ENCODE data around the gene GOT1.

The GOT1 gene

GRCh38 chr10:99433378-99434020 lies 3.1 kb upstream of the GOT1 start:
- DNase-seq (ENCODE audit: low read depth in 2 of 2), result no peak

DNA sequence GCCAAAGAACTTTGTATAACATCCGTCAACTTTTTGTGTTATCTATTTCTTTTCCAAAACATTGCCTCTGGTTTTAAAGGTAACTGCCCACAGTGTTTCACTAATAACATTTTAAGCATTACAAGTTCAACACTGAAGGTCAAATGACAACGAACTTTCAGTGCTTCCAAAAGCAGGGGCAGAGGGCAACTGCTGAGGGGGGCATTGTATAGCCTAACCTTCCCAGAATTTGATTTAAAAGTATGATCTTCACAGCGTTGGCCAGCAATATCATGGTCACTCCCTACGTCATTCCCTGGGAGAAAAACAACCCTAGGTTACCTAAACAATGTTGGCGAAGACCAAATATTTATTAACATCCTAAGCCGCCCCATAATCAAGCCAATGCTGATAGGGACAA lies 2.5 kb upstream of the GOT1 start:
- no peak for DNase-seq (ENCODE audit: low read depth in 2 of 2)

DNA sequence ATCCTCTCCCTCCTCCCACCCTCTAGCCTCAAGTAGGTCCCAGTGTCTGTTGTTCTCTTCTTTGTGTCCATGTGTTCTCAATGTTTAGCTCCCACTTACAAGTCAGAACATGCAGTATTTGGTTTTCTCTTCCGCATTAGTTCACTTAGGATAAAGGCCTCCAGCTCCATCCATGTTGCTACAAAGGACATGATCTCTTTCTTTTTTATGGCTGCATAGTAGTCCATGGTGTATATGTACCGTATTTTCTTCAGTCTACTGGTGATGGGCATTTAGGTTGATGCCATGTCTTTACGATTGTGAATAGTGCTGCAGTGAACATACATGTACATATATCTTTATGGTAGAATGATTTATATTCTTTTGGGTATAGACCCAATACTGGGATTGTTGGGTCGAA lies 1.6 kb upstream of the GOT1 start:
- no peak for DNase-seq (ENCODE audit: low read depth in 2 of 2)

DNA sequence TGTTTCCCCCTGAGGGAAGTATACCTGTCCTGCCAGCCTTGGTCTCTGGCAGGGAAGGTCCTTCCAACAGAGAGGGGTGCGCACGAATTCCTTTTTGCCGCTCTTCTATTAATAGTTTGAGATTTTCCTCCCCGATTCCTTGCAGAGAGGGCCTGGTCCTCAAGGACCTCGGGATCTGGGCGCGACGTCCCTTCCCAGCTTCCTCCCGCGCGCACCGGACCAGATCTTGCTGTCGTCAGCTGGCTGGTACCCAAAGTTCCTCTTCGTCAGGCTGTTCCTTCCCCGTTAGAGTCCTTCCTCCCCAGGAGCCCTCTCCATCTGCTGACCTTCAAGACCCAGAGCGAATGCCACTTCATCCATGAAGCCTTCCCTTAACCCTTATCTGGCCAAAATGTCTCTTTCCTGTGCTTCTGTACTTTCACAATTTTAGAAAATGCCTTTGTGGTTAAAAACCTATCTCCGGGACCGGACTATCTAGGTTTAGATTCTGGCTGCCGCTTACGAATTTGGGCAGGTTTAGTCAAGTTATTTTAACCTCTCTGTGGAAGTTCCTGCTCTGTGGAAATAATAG lies 851 bp upstream of the GOT1 start:
- no peak for DNase-seq (ENCODE audit: low read depth in 2 of 2)

DNA sequence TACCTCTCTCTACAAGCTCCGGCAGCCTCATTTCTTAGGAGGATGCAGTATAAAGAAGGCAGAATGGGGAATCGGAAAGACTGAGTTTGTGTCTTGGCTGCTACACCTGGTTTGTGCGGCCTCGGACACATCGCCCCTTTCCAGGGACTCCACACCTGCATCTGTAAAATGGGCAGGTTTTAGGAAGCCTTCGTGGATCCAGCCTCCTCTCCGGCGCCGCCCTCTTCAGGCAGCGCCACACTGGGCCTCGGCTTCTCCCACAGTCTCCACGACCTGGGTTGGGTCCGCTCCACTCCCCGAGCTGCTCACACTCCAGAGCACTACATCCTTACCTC lies 341 bp downstream of the GOT1 start:
- no peak for DNase-seq (ENCODE audit: low read depth in 2 of 2)

- no peak for DNase-seq (ENCODE audit: low read depth in 2 of 2)
Measured at GRCh38 chr10:99429517-99430095, 818 bp downstream of the GOT1 start.

GRCh38 chr10:99427566-99428190 lies 2.7 kb downstream of the GOT1 start:
- no peak for DNase-seq (ENCODE audit: low read depth in 2 of 2)

GRCh38 chr10:99426689-99427088 lies 3.7 kb downstream of the GOT1 start:
- no peak for DNase-seq (ENCODE audit: low read depth in 2 of 2)

GRCh38 chr10:99425204-99425603 lies 5.2 kb downstream of the GOT1 start:
- DNase-seq (ENCODE audit: low read depth in 2 of 2), result no peak

DNA sequence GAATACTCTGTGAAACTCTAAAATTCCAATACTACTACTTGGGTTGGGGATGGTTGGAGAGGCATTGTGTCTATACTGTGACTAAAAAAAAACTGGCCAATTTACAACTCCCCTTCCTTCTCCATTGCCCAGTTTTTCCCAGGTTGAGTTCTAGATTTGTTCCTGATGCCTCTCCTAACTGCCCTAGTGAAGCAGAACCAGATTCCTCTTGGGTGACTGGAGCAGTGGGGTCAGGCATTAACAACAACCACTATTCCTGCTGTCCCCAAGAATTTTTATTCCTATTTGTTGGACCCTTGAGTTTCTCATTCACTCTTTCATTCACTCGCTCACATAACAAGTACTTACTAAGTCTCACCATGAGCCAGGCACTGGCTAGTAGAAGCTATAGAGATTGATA lies 5.8 kb downstream of the GOT1 start:
- DNase-seq (ENCODE audit: low read depth in 2 of 2), result no peak

DNA sequence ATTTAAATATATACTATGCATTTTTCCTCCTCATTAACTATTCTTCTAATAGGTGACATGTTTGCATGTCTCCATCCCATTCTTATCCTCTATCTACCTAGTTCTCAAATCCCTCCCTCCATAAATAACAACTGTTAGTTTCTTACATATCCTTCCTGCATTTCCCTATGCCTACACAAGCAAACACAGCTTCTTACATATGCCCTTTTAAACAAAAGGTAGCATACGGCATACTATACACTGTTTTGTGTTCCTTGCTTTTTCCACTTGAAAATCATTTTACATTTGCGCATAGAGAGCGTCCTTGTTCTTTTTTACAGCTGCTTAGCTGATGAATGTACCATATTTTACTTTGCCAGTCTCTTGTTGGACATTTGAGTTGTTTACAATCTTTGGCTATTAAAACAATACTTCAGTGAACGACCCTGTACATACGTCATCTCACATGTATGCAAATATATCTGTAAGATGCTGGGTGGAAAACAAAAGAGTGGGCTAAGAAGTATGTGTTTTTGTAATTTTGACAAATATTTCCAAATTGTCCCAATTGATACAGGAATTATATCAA lies 7.8 kb downstream of the GOT1 start:
- DNase-seq (ENCODE audit: low read depth in 2 of 2), result no peak

DNA sequence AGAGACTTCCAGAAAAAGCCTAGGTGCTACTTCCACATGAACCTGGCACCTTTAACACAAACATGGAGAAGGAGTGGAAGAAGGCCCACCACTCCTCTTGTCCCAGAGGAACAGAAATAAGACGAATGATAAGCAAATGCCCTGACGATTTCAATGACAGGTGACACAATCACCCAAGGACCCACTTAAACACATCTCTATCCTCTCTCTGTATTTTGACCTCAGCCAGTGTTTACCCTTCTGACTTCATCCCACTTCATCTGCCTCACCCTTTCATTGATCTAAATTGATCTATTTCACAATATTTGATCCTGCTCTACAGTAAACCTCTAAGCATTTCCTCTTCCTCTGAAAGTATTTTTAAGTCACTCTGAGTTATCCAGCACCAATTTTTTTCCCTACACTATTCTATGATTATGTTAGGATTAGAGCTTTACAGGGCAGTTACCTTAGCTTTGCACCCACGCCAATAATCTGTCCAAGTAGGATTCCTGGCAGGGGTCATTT lies 9.1 kb downstream of the GOT1 start:
- DNase-seq (ENCODE audit: low read depth in 2 of 2), result no peak

DNA sequence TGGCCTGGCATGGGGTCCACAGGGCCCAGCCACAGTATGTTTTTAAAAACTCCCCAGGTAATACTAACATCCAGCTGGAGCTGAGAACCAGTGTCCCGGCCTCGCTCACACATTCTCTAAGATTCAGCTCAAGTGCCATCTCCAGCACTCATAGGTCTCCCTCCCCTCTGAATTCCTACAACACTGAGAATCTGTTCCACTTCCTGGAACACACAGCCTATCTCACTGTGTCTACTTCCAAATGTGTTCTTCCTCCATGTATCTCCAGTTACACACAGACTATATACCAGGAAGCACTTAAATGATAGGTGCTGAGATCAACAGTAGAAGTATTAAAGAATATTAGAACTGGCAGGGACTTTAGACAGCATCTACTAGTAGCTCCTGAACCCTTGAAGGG lies 10.7 kb downstream of the GOT1 start:
- no peak for DNase-seq (ENCODE audit: low read depth in 2 of 2)

- no peak for DNase-seq (ENCODE audit: low read depth in 2 of 2)
Measured at GRCh38 chr10:99418910-99419624, 11.4 kb downstream of the GOT1 start.

GRCh38 chr10:99412099-99412498 lies 18.3 kb downstream of the GOT1 start:
- no peak for DNase-seq (ENCODE audit: low read depth in 2 of 2)

DNA sequence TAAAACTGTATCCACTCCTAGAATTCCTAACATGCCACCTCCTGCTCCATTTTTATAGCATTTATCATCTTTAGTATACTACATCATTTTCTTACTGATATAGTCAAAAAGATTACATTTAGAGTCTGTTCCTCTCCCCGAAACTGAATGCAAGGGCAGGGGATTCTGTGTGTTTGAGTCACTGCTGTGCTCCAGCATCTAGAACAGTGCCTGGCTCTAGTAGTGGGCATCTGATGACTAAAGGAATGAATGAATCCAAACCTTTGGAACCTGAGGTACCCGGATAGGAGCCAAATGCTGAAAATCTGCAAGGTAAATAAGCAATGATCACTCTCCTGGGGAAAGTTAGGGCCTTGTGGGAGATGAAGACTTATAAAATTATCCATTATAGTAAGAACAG lies 18.9 kb downstream of the GOT1 start:
- no peak for DNase-seq (ENCODE audit: low read depth in 2 of 2)

GRCh38 chr10:99410876-99411275 lies 19.5 kb downstream of the GOT1 start:
- DNase-seq (ENCODE audit: low read depth in 2 of 2), result no peak

GRCh38 chr10:99410146-99410545 lies 20.3 kb downstream of the GOT1 start:
- no peak for DNase-seq (ENCODE audit: low read depth in 2 of 2)

- no peak for DNase-seq (ENCODE audit: low read depth in 2 of 2)
Measured at GRCh38 chr10:99406149-99406548, 24.3 kb downstream of the GOT1 start.

DNA sequence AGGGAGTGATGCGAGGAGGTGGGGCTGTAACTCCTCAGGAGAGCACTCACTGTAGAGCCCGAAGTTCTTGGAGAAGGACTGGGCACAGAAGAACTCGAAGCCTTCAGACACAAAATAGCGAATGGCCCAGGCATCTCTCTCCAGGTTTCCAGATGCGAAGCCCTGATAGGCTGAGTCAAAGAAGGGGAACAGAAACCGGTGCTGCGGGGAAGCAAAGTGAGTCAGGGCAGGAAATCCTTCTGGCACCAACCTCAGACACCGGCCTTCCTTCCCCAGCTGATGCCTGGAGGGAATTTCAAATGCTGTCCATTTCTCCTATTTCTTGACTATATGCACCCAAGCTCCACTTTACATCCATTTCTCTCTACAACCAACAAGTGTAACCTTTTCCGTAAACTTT lies 26.8 kb downstream of the GOT1 start:
- DNase-seq (ENCODE audit: low read depth in 2 of 2), result no peak

- no peak for DNase-seq (ENCODE audit: low read depth in 2 of 2)
Measured at GRCh38 chr10:99399664-99400063, 30.8 kb downstream of the GOT1 start.

DNA sequence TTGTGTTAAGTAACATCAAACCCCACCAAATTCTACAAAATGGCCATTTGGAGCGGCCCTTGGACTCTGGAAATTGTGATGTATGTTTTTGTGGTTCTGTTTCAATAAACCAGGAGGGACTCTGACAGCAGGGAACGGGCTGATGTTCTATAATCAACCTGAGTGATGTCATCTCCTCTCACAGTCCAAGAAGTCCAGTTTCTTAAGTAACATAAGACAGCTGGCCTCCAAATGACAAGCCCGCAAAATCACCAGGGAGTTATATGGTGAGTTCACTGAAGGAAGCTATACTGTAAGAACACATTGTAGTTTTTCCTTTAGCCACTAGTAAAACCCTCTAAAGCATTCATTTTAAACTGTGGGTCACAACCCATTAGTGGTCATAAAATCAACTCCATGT lies 34.0 kb downstream of the GOT1 start:
- DNase-seq (ENCODE audit: low read depth in 2 of 2), result peak; percentile 13 to 18

All from fibroblast of skin of left quadriceps (primary cell).